HG02678 (cell line): ENCODE data around the gene ABTB1.

Source experiments
- ATAC-seq: cut with Tn5 transposase; IDR thresholded peaks from one replicate; pipeline ENCODE4 v1.9.1; 2021; ENCODE audit warnings: mild to moderate bottlenecking, moderate library complexity; ENCODE audit not compliant: unreplicated experiment

ABTB1 gene

DNA sequence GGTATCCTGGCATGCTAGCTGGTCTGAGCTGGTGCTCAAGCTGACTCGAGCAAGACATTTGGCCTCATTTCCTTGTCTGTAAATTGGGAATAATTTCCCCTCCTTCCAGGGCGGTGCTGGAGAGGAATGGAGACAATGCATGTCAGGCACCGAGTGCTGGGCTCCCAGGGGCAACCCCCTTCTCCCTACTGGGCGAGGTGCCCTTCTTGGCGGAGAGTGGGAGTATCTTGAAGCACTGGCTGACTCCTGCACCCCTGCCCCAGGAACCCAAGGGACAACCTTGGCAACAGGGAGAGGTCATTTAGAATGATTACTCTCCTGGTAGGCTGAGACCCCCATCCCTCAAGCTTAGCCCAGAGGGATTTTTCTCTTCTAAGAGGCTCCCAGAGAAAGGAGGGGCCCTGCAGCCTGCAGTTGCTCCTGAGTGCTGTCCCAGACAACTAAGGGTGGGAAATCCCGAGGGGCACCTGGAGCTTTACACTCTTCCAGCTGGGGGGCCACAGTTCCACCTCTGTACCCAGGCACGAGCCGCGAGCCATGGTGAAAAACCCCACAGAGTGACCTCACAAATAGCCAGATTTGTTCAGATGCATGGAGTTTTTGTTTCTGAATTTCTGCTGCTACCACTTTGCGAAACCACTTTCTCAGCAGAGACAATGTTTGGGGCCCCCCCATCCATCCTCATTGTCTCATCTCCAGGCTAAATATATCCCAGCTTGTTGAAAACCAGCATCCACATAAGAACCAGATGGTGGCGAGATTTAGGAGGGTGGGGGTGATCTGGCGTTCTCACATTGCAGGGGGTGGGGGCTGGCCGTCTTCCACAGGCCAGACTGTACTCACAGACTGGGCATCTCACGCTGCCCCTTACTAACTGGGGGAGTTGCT is 44.8 kb downstream of the ABTB1 start:
- ATAC-seq: no peak

GRCh38 chr3:127718245-127718915 is 45.6 kb downstream of the ABTB1 start:
- no peak for ATAC-seq

GRCh38 chr3:127718916-127719290 is 46.2 kb downstream of the ABTB1 start:
- ATAC-seq: no peak

DNA sequence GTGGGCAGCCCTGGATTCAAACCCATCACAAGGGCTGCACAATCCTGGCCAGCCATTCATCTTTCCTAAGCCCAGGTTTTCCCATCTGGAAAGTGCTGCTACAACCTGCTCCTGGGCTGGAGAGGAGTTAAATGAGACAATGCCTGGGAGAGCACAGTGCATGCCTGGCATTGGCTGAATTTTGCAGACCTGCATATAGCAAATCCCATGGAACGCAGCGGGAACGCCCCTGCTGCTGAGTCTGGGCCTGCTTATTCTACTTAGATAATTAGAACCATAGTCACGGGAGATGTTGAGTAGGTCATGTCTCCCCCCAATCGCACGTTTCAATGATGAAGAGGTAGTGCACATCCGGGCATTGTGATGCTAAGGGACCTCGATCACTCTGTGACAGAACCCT is 46.6 kb downstream of the ABTB1 start:
- no peak for ATAC-seq

GRCh38 chr3:127720161-127720823 is 47.5 kb downstream of the ABTB1 start:
- ATAC-seq: no peak

- ATAC-seq: no peak
Observed at GRCh38 chr3:127720985-127721935, 48.5 kb downstream of the ABTB1 start.

DNA sequence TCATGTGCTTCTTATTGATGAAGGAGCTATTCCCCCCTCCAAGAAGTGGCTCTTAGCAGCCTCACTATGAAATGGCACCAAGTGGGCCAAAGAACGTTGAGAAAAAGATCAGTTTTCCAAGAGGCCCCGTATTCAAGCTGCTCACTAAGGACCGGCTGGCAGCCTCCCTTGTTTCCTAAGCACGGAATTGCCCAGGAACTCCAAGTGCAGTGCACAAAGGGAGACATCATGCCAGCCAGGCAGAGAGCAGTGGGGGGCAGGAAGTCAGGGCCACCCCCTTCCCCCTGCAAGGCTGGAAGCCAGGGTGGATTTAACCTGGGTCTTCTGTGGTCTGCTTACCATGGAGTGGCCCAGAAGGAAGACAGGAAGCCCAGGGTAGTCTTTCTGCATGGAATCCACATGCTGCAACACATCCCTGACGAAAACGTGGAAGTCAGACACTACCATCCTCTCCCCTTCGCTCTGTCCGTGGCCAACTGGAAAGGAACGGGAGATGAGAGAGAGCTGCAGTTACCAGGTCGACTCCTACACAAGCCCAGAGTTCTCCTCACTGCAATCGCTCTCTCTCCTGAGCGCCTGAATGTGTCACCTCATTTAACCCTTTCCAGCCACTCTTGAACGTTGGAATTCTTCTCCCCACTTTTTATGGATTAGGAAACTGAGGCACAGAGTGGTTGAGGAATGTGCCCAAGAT is 49.5 kb downstream of the ABTB1 start:
- no peak for ATAC-seq

GRCh38 chr3:127723011-127723567 is 50.3 kb downstream of the ABTB1 start:
- no peak for ATAC-seq

- ATAC-seq: no peak
Observed at GRCh38 chr3:127726894-127727293, 54.1 kb downstream of the ABTB1 start.

DNA sequence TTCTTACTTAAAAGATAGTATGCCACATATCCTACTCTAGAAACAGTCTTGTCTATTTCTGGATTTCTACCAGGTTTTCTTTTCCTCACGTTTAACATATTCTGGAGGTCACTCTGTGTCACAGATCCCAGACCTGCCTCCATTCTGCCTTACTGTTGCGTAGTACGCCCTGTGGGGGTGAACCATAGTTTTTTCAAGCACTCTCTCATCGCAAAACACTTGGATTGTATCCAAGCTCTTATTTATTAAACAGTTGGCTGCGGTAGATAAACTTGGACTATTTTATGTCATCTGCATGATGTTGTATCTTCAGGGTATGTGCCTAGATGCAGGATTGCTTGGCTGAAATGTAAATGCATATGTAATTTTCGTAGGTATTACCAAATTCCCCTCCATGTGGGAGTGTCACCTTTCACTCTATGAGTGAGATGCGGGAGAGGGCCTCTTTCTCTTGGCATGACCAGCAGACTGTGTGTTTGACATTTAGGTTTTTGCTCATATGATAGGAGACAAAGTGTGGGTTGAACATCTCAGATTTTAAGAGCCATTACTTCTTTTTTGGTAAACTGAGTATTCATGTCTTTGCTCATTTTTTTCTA is 55.8 kb downstream of the ABTB1 start:
- no peak for ATAC-seq

- no peak for ATAC-seq
Observed at GRCh38 chr3:127729556-127730056, 56.9 kb downstream of the ABTB1 start.

- no peak for ATAC-seq
Observed at GRCh38 chr3:127730171-127730570, 57.4 kb downstream of the ABTB1 start.
